ENCODE data around the gene ABHD8.

- TF ChIP-seq ZNF274 (IDR thresholded peaks at IDR 0.05; ENCODE audit: low read depth, low read length) (no peak), YY1 (IDR thresholded peaks at IDR 0.05; ENCODE audit: insufficient read depth, insufficient read length) (no peak)
Observed at GRCh38 chr19:17296273-17296672, 7.0 kb downstream of the ABHD8 start.
